ENCODE measurements around the gene ADGB.

DNA sequence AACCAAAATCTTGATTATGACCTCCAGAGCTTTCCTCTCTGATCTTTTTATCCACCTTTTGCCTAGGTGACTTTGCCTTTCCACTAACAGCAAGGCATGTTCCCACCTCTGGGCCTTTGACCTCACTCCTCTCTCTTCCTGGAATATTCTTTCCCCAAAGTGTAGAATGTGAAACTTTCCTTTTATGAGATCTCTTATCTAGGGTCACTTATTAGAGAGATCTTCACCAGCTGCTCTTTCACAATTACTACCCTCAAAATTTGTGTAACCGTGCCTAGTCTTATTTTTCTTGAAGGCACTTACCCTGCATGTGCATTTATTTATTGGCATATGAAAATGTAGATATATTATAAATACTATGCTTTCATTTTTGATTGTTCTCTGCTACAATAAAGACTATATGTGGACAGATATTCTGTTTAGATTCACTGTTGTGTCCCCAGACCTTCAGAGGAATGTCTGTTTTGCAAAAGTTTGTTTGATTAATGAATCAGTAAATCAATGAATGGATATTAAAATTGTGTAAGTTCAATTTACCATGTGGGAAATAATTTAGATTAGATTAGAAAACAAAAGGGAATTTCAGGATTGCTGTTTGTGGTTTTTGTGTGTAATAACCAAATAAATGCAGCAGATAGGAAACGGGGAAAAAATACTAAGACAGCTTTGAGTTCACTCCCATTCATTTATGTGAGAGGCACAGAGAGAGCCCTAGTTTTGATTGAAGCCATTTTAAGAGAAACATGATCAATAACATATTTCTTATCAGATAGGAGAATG is 207.0 kb downstream of the ADGB start:
- TF ChIP-seq POLR2A (IDR thresholded peaks at IDR 0.05) = no peak
- TF ChIP-seq, protein P1, sequence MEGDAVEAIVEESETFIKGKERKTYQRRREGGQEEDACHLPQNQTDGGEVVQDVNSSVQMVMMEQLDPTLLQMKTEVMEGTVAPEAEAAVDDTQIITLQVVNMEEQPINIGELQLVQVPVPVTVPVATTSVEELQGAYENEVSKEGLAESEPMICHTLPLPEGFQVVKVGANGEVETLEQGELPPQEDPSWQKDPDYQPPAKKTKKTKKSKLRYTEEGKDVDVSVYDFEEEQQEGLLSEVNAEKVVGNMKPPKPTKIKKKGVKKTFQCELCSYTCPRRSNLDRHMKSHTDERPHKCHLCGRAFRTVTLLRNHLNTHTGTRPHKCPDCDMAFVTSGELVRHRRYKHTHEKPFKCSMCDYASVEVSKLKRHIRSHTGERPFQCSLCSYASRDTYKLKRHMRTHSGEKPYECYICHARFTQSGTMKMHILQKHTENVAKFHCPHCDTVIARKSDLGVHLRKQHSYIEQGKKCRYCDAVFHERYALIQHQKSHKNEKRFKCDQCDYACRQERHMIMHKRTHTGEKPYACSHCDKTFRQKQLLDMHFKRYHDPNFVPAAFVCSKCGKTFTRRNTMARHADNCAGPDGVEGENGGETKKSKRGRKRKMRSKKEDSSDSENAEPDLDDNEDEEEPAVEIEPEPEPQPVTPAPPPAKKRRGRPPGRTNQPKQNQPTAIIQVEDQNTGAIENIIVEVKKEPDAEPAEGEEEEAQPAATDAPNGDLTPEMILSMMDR (IDR thresholded peaks at IDR 0.05) = no peak
